ENCODE results near the gene ING5.

DNA sequence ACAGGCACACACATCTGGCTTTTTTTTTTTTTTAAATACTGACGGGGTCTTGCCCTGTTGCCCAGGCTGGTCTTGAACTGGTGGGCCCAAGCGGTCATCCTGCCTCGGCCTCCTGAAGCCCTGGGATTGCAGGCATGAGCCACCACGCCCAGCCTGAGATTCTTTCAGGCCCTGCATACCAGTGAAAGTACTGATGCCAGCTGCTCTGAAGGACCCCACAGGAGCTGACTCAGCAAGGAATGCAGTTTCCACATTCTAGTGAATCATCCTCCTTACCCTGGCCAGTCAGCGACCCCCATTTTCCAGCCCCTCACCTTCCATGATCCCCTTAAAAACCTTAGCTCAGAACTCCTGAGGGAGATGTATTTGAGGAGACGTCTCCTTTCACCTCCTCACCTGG is 9.4 kb upstream of the ING5 start:
- TF ChIP-seq ZNF565 (CRISPR knock-in tag; conservative IDR thresholded peaks at IDR 0.05; ENCODE audit: low read depth) = no peak
- TF ChIP-seq ZFP3 (CRISPR knock-in tag; IDR thresholded peaks at IDR 0.05) = no peak
- no peak for TF ChIP-seq ISL1 (CRISPR knock-in tag; IDR thresholded peaks at IDR 0.05)
- TF ChIP-seq RARB (CRISPR knock-in tag; IDR thresholded peaks at IDR 0.05) = no peak
- no peak for TF ChIP-seq BACH2 (CRISPR knock-in tag; IDR thresholded peaks at IDR 0.05; ENCODE audit: borderline replicate concordance)
- no peak for TF ChIP-seq ZFP30 (CRISPR knock-in tag; IDR thresholded peaks at IDR 0.05)
- no peak for TF ChIP-seq ARNTL (CRISPR knock-in tag; IDR thresholded peaks at IDR 0.05; ENCODE audit: borderline replicate concordance, low read depth)
- no peak for TF ChIP-seq GLIS3 (CRISPR knock-in tag; IDR thresholded peaks at IDR 0.05)

Data from SK-N-SH treated with all-trans-retinoic acid at 6 μM for 48 hours (cell line).